ENCODE data around the gene C2orf68. TPM values are rescaled to one million over a fixed set of nuclear protein-coding genes. Genes with fewer than 3 reads are reported as not detected.

Gene C2orf68
- total RNA-seq, 1 donor from 2014 or later: 40.8 TPM

- Mint-ChIP-seq H3K36me3 (ENCODE audit: unreplicated experiment) (peaks cover 23% of the 10 kb centered on the region), H3K27me3 (ENCODE audit: unreplicated experiment) (no peaks in the 10 kb centered on the region), H3K4me1 (ENCODE audit: unreplicated experiment) (peaks cover 12% of the 10 kb centered on the region), H3K4me3 (ENCODE audit: unreplicated experiment) (no peak overlapping the region), H3K27ac (ENCODE audit: unreplicated experiment) (no peak overlapping the region), H3K9me3 (ENCODE audit: unreplicated experiment) (no peaks in the 10 kb centered on the region)
- TF ChIP-seq CTCF (IDR thresholded peaks at IDR 0.05): no peak
- DNase-seq (ENCODE audit: extremely low spot score, unreplicated experiment): no peak
Observed at GRCh38 chr2:85656468-85656867, 44.6 kb upstream of the C2orf68 start.

- Mint-ChIP-seq H3K4me1 (ENCODE audit: unreplicated experiment) (peaks cover 8% of the 10 kb centered on the region), H3K9me3 (ENCODE audit: unreplicated experiment) (no peaks in the 10 kb centered on the region), H3K4me3 (ENCODE audit: unreplicated experiment) (no peak overlapping the region), H3K27ac (ENCODE audit: unreplicated experiment) (no peak overlapping the region), H3K27me3 (ENCODE audit: unreplicated experiment) (no peaks in the 10 kb centered on the region), H3K36me3 (ENCODE audit: unreplicated experiment) (peaks cover 28% of the 10 kb centered on the region)
- no peak for TF ChIP-seq CTCF (IDR thresholded peaks at IDR 0.05)
- DNase-seq (ENCODE audit: extremely low spot score, unreplicated experiment): no peak
Observed at GRCh38 chr2:85655961-85656417, 44.1 kb upstream of the C2orf68 start.

GRCh38 chr2:85653996-85654395 is 42.1 kb upstream of the C2orf68 start:
- H3K4me1 Mint-ChIP-seq (ENCODE audit: unreplicated experiment): peaks cover 15% of the 10 kb centered on the region
- no peak for TF ChIP-seq CTCF (IDR thresholded peaks at IDR 0.05)
- no peaks in the 10 kb centered on the region for H3K9me3 Mint-ChIP-seq (ENCODE audit: unreplicated experiment)
- DNase-seq (ENCODE audit: extremely low spot score, unreplicated experiment): no peak
- H3K27ac Mint-ChIP-seq (ENCODE audit: unreplicated experiment): no peak overlapping the region
- H3K36me3 Mint-ChIP-seq (ENCODE audit: unreplicated experiment): peaks cover 36% of the 10 kb centered on the region
- H3K4me3 Mint-ChIP-seq (ENCODE audit: unreplicated experiment): no peak overlapping the region
- H3K27me3 Mint-ChIP-seq (ENCODE audit: unreplicated experiment): no peaks in the 10 kb centered on the region

DNA sequence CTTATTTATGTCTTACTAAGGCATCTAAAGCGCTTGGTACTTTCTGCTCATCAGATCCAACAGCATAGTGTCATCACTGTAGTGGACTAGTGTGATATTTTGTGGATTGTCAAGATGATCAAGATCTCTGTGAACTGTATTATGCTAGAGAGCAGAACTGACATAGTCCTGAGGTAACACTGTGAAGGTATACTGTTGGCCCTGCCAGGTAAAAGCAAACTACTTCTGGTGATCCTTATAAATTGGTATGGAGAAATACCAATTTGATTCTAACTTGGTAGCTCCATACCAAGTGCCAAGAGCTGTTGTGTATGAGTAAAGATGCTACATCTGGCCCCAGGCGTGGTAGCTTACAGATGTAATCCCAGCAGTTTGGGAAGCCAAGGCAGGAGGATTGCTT is 40.2 kb upstream of the C2orf68 start:
- Mint-ChIP-seq H3K4me3 (ENCODE audit: unreplicated experiment) (no peak overlapping the region), H3K4me1 (ENCODE audit: unreplicated experiment) (peaks cover 29% of the 10 kb centered on the region), H3K9me3 (ENCODE audit: unreplicated experiment) (no peaks in the 10 kb centered on the region), H3K36me3 (ENCODE audit: unreplicated experiment) (peaks cover 43% of the 10 kb centered on the region), H3K27ac (ENCODE audit: unreplicated experiment) (no peak overlapping the region), H3K27me3 (ENCODE audit: unreplicated experiment) (no peaks in the 10 kb centered on the region)
- TF ChIP-seq CTCF (IDR thresholded peaks at IDR 0.05): no peak
- DNase-seq (ENCODE audit: extremely low spot score, unreplicated experiment): no peak

DNA sequence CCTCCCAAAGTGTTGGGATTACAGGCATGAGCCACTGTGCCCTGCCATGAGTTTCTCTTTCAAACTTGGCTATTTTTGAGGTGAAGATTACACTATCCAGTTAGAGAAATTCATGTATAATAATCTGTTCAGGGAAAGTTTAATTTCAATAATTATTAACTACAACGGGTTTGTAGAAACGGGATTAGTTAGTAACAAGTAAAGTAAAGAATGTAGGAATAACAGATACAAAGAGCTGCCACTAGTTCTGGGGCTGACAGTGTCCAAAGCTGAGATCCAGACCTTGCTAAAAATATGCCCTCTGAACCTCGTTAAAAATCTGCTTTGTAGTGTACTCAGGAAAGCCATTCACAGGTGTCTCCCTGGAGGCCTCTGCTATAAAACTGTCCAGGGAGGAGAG is 39.2 kb upstream of the C2orf68 start:
- Mint-ChIP-seq H3K27me3 (ENCODE audit: unreplicated experiment) (no peaks in the 10 kb centered on the region), H3K4me3 (ENCODE audit: unreplicated experiment) (no peak overlapping the region), H3K36me3 (ENCODE audit: unreplicated experiment) (peaks cover 47% of the 10 kb centered on the region), H3K27ac (ENCODE audit: unreplicated experiment) (no peak overlapping the region), H3K4me1 (ENCODE audit: unreplicated experiment) (peaks cover 26% of the 10 kb centered on the region), H3K9me3 (ENCODE audit: unreplicated experiment) (no peaks in the 10 kb centered on the region)
- DNase-seq (ENCODE audit: extremely low spot score, unreplicated experiment): no peak
- TF ChIP-seq CTCF (IDR thresholded peaks at IDR 0.05): no peak

Measured in osteocyte (in vitro differentiated cells).